IPS DF 19.7 (cell line): ENCODE measurements around the gene PLPP2.

Experiments
- DNase-seq: peaks from one replicate; pipeline ENCODE4 v3.0.0-alpha.2; 2013; ENCODE audit warnings: low read depth, low spot score

PLPP2 gene

GRCh38 chr19:315811-316210 lies 24.6 kb upstream of the PLPP2 start:
- no peak for DNase-seq

GRCh38 chr19:313988-314815 lies 23.0 kb upstream of the PLPP2 start:
- DNase-seq: no peak

GRCh38 chr19:313169-313987 lies 22.2 kb upstream of the PLPP2 start:
- no peak for DNase-seq

GRCh38 chr19:311813-312261 lies 20.6 kb upstream of the PLPP2 start:
- DNase-seq: no peak

GRCh38 chr19:310781-311496 lies 19.7 kb upstream of the PLPP2 start:
- DNase-seq: no peak

- no peak for DNase-seq
Measured at GRCh38 chr19:310141-310651, 19.0 kb upstream of the PLPP2 start.

- DNase-seq: no peak
Measured at GRCh38 chr19:309206-309565, 18.0 kb upstream of the PLPP2 start.

- DNase-seq: no peak
Measured at GRCh38 chr19:308471-309205, 17.4 kb upstream of the PLPP2 start.

GRCh38 chr19:307793-308420 lies 16.7 kb upstream of the PLPP2 start:
- no peak for DNase-seq

- DNase-seq: no peak
Measured at GRCh38 chr19:307111-307531, 15.9 kb upstream of the PLPP2 start.

GRCh38 chr19:306151-306900 lies 15.1 kb upstream of the PLPP2 start:
- no peak for DNase-seq

- no peak for DNase-seq
Measured at GRCh38 chr19:305240-306150, 14.3 kb upstream of the PLPP2 start.

- DNase-seq: no peak
Measured at GRCh38 chr19:296476-297225, 5.4 kb upstream of the PLPP2 start.

- DNase-seq: no peak
Measured at GRCh38 chr19:295687-296370, 4.6 kb upstream of the PLPP2 start.

GRCh38 chr19:294946-295686 lies 3.9 kb upstream of the PLPP2 start:
- DNase-seq: no peak

GRCh38 chr19:294341-294945 lies 3.2 kb upstream of the PLPP2 start:
- DNase-seq: no peak
